MM.1S (cell line): ENCODE measurements around the gene RFK.

Experiments used
- DNase-seq: peaks from one replicate; pipeline ENCODE4 v3.0.0-alpha.2; 2015
- H2AFZ ChIP-seq: fragments of 300-600 bp; sonication (generic); 2 replicates; pipeline ENCODE4 v1.6.0; 2016; ENCODE audit warnings: antibody characterized with exemption, low read length
- H3F3A ChIP-seq: fragments of 300-600 bp; sonication (generic); 2 replicates; pipeline ENCODE4 v1.6.1; 2016; ENCODE audit warnings: mild to moderate bottlenecking, antibody characterized with exemption, low read length, moderate library complexity, mixed read lengths; ENCODE audit not compliant: insufficient read depth
- H3K27ac ChIP-seq: fragments of 300-600 bp; sonication (generic); 2 replicates; pipeline ENCODE4 v1.5.1; 2016; ENCODE audit warnings: mild to moderate bottlenecking, low read length
- H3K27me3 ChIP-seq: fragments of 300-600 bp; sonication (generic); replicated peaks from 2 replicates; pipeline ENCODE4 v1.6.0; 2016; ENCODE audit warnings: low read length; ENCODE audit not compliant: insufficient read depth
- H3K36me3 ChIP-seq: fragments of 300-600 bp; sonication (generic); replicated peaks from 2 replicates; pipeline ENCODE4 v1.6.1; 2016; ENCODE audit warnings: mild to moderate bottlenecking, low read length, mixed read lengths; ENCODE audit not compliant: insufficient read depth
- H3K4me1 ChIP-seq: fragments of 300-600 bp; sonication (generic); 2 replicates; pipeline ENCODE4 v1.6.1; 2016; ENCODE audit warnings: low read length, mixed read lengths
- H3K4me2 ChIP-seq: fragments of 300-600 bp; sonication (generic); 2 replicates; pipeline ENCODE4 v1.6.0; 2016; ENCODE audit warnings: low read depth, low read length
- H3K4me3 ChIP-seq: fragments of 300-600 bp; sonication (generic); 2 replicates; pipeline ENCODE4 v1.5.1; 2016; ENCODE audit warnings: low read length, mixed read lengths
- H3K79me2 ChIP-seq: fragments of 300-600 bp; sonication (generic); 2 replicates; pipeline ENCODE4 v1.6.1; 2016; ENCODE audit warnings: mixed run types, low read length, mixed read lengths
- H3K9ac ChIP-seq: fragments of 300-600 bp; sonication (generic); 2 replicates; pipeline ENCODE4 v1.6.1; 2016; ENCODE audit warnings: low read length, mixed read lengths
- H3K9me2 ChIP-seq: fragments of 300-600 bp; sonication (generic); replicated peaks from 2 replicates; pipeline ENCODE4 v1.6.1; 2016; ENCODE audit warnings: mild to moderate bottlenecking, low read length, mixed read lengths; ENCODE audit not compliant: insufficient read depth
- H3K9me3 ChIP-seq: fragments of 300-600 bp; sonication (generic); replicated peaks from 2 replicates; pipeline ENCODE4 v1.6.1; 2016; ENCODE audit warnings: mild to moderate bottlenecking, low read length, mixed read lengths; ENCODE audit not compliant: insufficient read depth
- H4K20me1 ChIP-seq: fragments of 300-600 bp; sonication (generic); 2 replicates; pipeline ENCODE4 v1.6.1; 2016; ENCODE audit warnings: mild to moderate bottlenecking, low read length, moderate library complexity, mixed read lengths; ENCODE audit not compliant: insufficient read depth
- CTCF ChIP-seq: fragments of 300-600 bp; sonication (generic); IDR thresholded peaks from 2 replicates; pipeline ENCODE4 v1.5.1; 2016; ENCODE audit warnings: antibody characterized with exemption, low read length, mixed read lengths
- EZH2 ChIP-seq: fragments of 300-600 bp; sonication (generic); optimal IDR thresholded peaks from 2 replicates; pipeline ENCODE3; 2017; ENCODE audit warnings: low read depth, mild to moderate bottlenecking, antibody characterized with exemption, low read length, mixed read lengths
- EZH2phosphoT487 ChIP-seq: fragments of 300-600 bp; sonication (generic); IDR thresholded peaks from 2 replicates; pipeline ENCODE4 v1.6.1; 2018; ENCODE audit warnings: antibody characterized with exemption, low read length

Gene RFK

GRCh38 chr9:76433406-76433805 lies 39.2 kb upstream of the RFK start:
- Histone ChIP-seq H3K4me3 (no peak overlapping the region), H3K79me2 (no peaks in the 10 kb centered on the region), H3K27me3 (no peaks in the 10 kb centered on the region), H3K36me3 (no peaks in the 10 kb centered on the region), H3K9ac (no peak overlapping the region), H3F3A (no peaks in the 10 kb centered on the region), H3K4me1 (no peaks in the 10 kb centered on the region), H3K9me3 (no peaks in the 10 kb centered on the region), H4K20me1 (no peaks in the 10 kb centered on the region), H3K27ac (no peak overlapping the region), H3K4me2 (no peak overlapping the region), H2AFZ (no peak overlapping the region), H3K9me2 (no peaks in the 10 kb centered on the region)
- no peak for DNase-seq
- TF ChIP-seq CTCF (no peak), EZH2 (no peak), EZH2phosphoT487 (no peak)

DNA sequence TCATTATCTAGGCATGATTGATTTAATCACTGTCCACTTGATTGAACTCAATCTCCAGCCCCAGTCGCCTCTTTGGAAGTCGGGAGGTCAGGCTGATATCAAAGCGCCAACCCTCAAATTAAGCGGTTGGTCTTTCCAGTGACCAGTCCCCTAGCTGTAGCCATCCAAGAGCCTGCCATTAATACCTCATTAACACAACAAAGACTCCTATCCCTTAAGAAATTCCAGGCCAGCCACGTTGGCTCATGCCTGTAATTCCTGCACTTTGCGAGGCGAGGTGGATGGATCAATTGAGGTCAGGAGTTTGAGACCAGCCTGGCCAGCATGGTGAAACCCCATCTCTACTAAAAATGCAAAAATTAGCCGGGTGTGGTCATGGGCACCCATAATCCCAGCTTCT lies 37.4 kb upstream of the RFK start:
- H3K79me2 ChIP-seq: no peaks in the 10 kb centered on the region
- H3K27ac ChIP-seq: no peak overlapping the region
- H3K36me3 ChIP-seq: no peaks in the 10 kb centered on the region
- DNase-seq: no peak
- no peaks in the 10 kb centered on the region for H3F3A ChIP-seq
- no peak overlapping the region for H3K4me2 ChIP-seq
- H3K9ac ChIP-seq: no peak overlapping the region
- TF ChIP-seq CTCF: no peak
- TF ChIP-seq EZH2phosphoT487: no peak
- no peak for TF ChIP-seq EZH2
- H3K9me3 ChIP-seq: no peaks in the 10 kb centered on the region
- H2AFZ ChIP-seq: no peak overlapping the region
- no peaks in the 10 kb centered on the region for H4K20me1 ChIP-seq
- no peaks in the 10 kb centered on the region for H3K27me3 ChIP-seq
- no peaks in the 10 kb centered on the region for H3K4me1 ChIP-seq
- H3K4me3 ChIP-seq: no peak overlapping the region
- no peaks in the 10 kb centered on the region for H3K9me2 ChIP-seq

DNA sequence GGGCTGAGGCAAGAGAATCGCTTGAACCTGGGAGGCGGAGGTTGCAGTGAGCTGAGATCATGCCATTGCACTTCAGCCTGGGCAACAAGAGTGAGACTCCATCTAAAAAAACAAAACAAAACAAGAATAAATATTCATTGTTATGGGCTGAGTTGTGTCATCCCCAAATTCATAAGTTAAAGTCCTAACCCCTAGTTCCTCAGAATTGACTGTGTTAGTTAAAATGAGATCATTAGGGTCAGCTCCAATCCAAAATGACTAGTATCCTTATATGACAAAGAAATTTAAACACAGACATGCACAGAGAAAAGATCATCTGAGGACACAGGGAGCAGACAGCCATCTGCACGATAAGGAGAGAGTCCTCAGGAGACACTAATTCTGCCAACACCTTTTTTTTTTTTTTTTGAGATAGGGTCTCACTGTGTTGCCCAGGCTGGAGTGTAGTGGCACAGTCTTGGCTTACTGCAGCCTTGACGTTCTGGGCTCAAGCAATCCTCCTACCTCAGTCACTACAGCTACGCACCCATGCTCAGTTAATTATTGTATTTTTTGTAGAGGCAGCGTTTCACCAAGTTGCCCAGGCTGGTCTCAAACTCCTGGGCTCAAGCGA lies 32.7 kb upstream of the RFK start:
- Histone ChIP-seq H4K20me1 (no peaks in the 10 kb centered on the region), H3K79me2 (no peaks in the 10 kb centered on the region), H3K27me3 (no peaks in the 10 kb centered on the region), H3K4me2 (no peak overlapping the region), H2AFZ (no peak overlapping the region), H3K9me3 (no peaks in the 10 kb centered on the region), H3K27ac (no peak overlapping the region), H3K4me1 (no peaks in the 10 kb centered on the region), H3K4me3 (no peak overlapping the region), H3K9ac (no peak overlapping the region), H3K9me2 (no peaks in the 10 kb centered on the region), H3K36me3 (no peaks in the 10 kb centered on the region), H3F3A (no peaks in the 10 kb centered on the region)
- TF ChIP-seq EZH2 (no peak), EZH2phosphoT487 (no peak), CTCF (no peak)
- no peak for DNase-seq
